K562 (cell line): ENCODE data around the gene USP48. TPM values are rescaled to one million over a fixed set of nuclear protein-coding genes. Genes with fewer than 3 reads are reported as not detected.

Source experiments
- ATAC-seq: fragments of 200-7000 bp; cut with Tn5 transposase; 3 replicates; pipeline ENCODE4 v1.9.1; 2020; ENCODE audit warnings: moderate library complexity
- BruUV-seq: library from RNA; stranded (reverse); fragments of 400-500 nt; replicated peaks from 2 replicates; lab custom pipeline; 2021; lab: Mats Ljungman, UMichigan
- CTCF ChIA-PET: fragments of 300-600 bp; formaldehyde crosslinking; extraction: SDS; loops from one replicate; lab custom pipeline; 2021; ENCODE audit warnings: low intra/inter-chr PET ratio; lab: Yijun Ruan, JAX
- POLR2A ChIA-PET: fragments of 300-600, 350-650 bp; sonication (Branson Sonifier 250); formaldehyde crosslinking; extraction: SDS; loops from one replicate; lab custom pipeline; 2021; ENCODE audit warnings: antibody characterized with exemption, inconsistent platforms; lab: Yijun Ruan, JAX
- DNase-seq, 4 experiments: peaks; one replicate each; pipeline versions ENCODE4 v3.0.0 to v3.0.0-alpha.2; 2011 to 2018; ENCODE audit warnings: low spot score in 3 of 4, mixed read lengths in 3 of 4; ENCODE audit errors: extremely low read depth in 1 of 4
- FAIRE-seq: peaks from 2 replicates; lab custom pipeline; 2011; peaks lifted over from hg19 to GRCh38; lab: Jason Lieb, UNC
- H2AFZ ChIP-seq: 2 replicates; pipeline ENCODE4 v1.6.0; 2011; ENCODE audit warnings: low read depth, low read length, control low read depth, inconsistent platforms
- H3K27ac ChIP-seq: fragments of 200-600 bp; 3 replicates; pipeline ENCODE4 v1.8.0; 2011; ENCODE audit warnings: low read depth, mild to moderate bottlenecking, control low read depth, inconsistent platforms, low read length, moderate library complexity, mixed read lengths; ENCODE audit errors: extremely low read depth
- H3K27me3 ChIP-seq, 2 experiments: fragments of 300-600 bp in 1 of 2; 2 replicates in 1 of 2; 3 replicates in 1 of 2; pipeline versions ENCODE4 v1.6.0 to v1.8.0; 2011; ENCODE audit warnings: inconsistent platforms in 2 of 2, low read length in 2 of 2, mild to moderate bottlenecking in 1 of 2, mixed read lengths in 1 of 2, moderate library complexity in 1 of 2; ENCODE audit not compliant: control insufficient read depth in 2 of 2, insufficient read depth in 2 of 2
- H3K36me3 ChIP-seq: fragments of 300-600 bp; 3 replicates; pipeline ENCODE4 v1.8.0; 2011; ENCODE audit warnings: mild to moderate bottlenecking, low read length, inconsistent platforms; ENCODE audit not compliant: control insufficient read depth, insufficient read depth
- H3K4me1 ChIP-seq, 2 experiments: fragments of 200-600 bp in 1 of 2; replicated peaks in 1 of 2; 2 replicates in 1 of 2; 3 replicates in 1 of 2; pipeline versions ENCODE4 v1.5.1 to v1.8.0; 2011; ENCODE audit warnings: inconsistent platforms in 2 of 2, low read length in 2 of 2, mild to moderate bottlenecking in 1 of 2, mixed read lengths in 1 of 2, moderate library complexity in 1 of 2; ENCODE audit not compliant: control insufficient read depth in 2 of 2, insufficient read depth in 2 of 2
- H3K4me2 ChIP-seq: 2 replicates; pipeline ENCODE4 v1.6.1; 2011; ENCODE audit warnings: low read length, control low read depth, inconsistent platforms, mixed read lengths; ENCODE audit not compliant: insufficient read depth
- H3K4me3 ChIP-seq: fragments of 200-600 bp; sonication (generic), shearing (Covaris generic); 2 replicates; pipeline ENCODE4 v1.5.1; 2016; ENCODE audit warnings: control low read depth, inconsistent platforms
- H3K79me2 ChIP-seq: fragments of 200-600 bp; 3 replicates; pipeline ENCODE4 v1.8.0; 2011; ENCODE audit warnings: low read length, inconsistent platforms; ENCODE audit not compliant: control insufficient read depth, insufficient read depth
- H3K9ac ChIP-seq, 2 experiments: 2 replicates each; pipeline versions ENCODE4 v1.6.0 to v1.6.1; 2011; ENCODE audit warnings: low read depth in 2 of 2, low read length in 2 of 2, control low read depth in 1 of 2, inconsistent platforms in 1 of 2, mild to moderate bottlenecking in 1 of 2, mixed read lengths in 1 of 2; ENCODE audit not compliant: insufficient read depth in 1 of 2
- H3K9me1 ChIP-seq: one replicate; pipeline ENCODE4 v1.6.0; 2011; ENCODE audit warnings: inconsistent platforms, mild to moderate bottlenecking, low read length, moderate library complexity; ENCODE audit not compliant: control insufficient read depth, insufficient read depth
- H3K9me3 ChIP-seq: replicated peaks from 2 replicates; pipeline ENCODE4 v1.5.1; 2011; ENCODE audit warnings: low read depth, low read length, inconsistent platforms; ENCODE audit not compliant: control insufficient read depth, insufficient read depth
- H4K20me1 ChIP-seq: replicated peaks from 2 replicates; pipeline ENCODE4 v1.6.1; 2011; ENCODE audit warnings: low read length, inconsistent platforms, mixed read lengths; ENCODE audit not compliant: control insufficient read depth, insufficient read depth
- BDP1 ChIP-seq: IDR thresholded peaks from 3 replicates; pipeline ENCODE4 v1.6.1; 2011; ENCODE audit not compliant: insufficient read length, insufficient read depth
- C11orf30 ChIP-seq: fragments of 450-650 bp; IDR thresholded peaks from 2 replicates; pipeline ENCODE4 v1.6.1; 2016; ENCODE audit warnings: low read depth, mild to moderate bottlenecking
- CBFA2T3 ChIP-seq: fragments of 450-650 bp; IDR thresholded peaks from 2 replicates; pipeline ENCODE4 v1.6.1; 2017
- CSDE1 ChIP-seq, 2 experiments: fragments of 450-650 bp; IDR thresholded peaks; 2 replicates each; pipeline ENCODE4 v1.6.1; 2016; ENCODE audit warnings: mild to moderate bottlenecking in 1 of 2
- EZH2 ChIP-seq: IDR thresholded peaks from 2 replicates; pipeline ENCODE4 v1.6.1; 2012; ENCODE audit warnings: low read depth, mild to moderate bottlenecking, inconsistent platforms, low read length, borderline replicate concordance
- FOSL1 ChIP-seq: fragments of 200-800 bp; sonication (Bioruptor generic); conservative IDR thresholded peaks from 2 replicates; pipeline ENCODE4 v1.6.1; 2016; ENCODE audit warnings: missing genetic modification characterization, missing compliant biosample characterization
- FOXK2 ChIP-seq, 2 experiments: fragments of 450-650 bp; IDR thresholded peaks in 1 of 2; conservative IDR thresholded peaks in 1 of 2; 2 replicates each; pipeline ENCODE4 v1.6.1; 2016; ENCODE audit warnings: low read depth in 2 of 2, mild to moderate bottlenecking in 1 of 2
- HIVEP1 ChIP-seq: fragments of 250-450 bp; sonication (Bioruptor Pico); IDR thresholded peaks from 2 replicates; pipeline ENCODE4 v1.4.0; 2020; ENCODE audit warnings: mild to moderate bottlenecking
- JUND ChIP-seq, 2 experiments: IDR thresholded peaks; 2 replicates in 1 of 2; 3 replicates in 1 of 2; pipeline ENCODE4 v1.6.1; 2011; ENCODE audit warnings: borderline replicate concordance in 2 of 2, low read depth in 2 of 2, low read length in 2 of 2, improper control_type of control experiment in 1 of 2, missing biosample characterization in 1 of 2, missing genetic modification characterization in 1 of 2, missing genetic modification reagents in 1 of 2
- NRF1 ChIP-seq, 2 experiments: fragments of 450-650 bp; IDR thresholded peaks in 1 of 2; conservative IDR thresholded peaks in 1 of 2; 2 replicates each; pipeline ENCODE4 v1.6.1; 2014; ENCODE audit warnings: mild to moderate bottlenecking in 2 of 2
- SMARCA4 ChIP-seq: fragments of 450-650 bp; IDR thresholded peaks from 2 replicates; pipeline ENCODE4 v1.6.1; 2016
- ZNF165 ChIP-seq: fragments of 250-450 bp; sonication (Bioruptor Pico); IDR thresholded peaks from 2 replicates; pipeline ENCODE4 v1.4.0; 2020; ENCODE audit warnings: borderline replicate concordance
- ZNF175 ChIP-seq: fragments of 200-800 bp; sonication (Bioruptor generic); IDR thresholded peaks from 2 replicates; pipeline ENCODE4 v1.6.1; 2016; ENCODE audit warnings: low read depth, mild to moderate bottlenecking, missing genetic modification characterization, missing compliant biosample characterization
- ZNF57 ChIP-seq: fragments of 450-650 bp; formaldehyde crosslinking; IDR thresholded peaks from 2 replicates; pipeline ENCODE4 v1.4.0; 2020; ENCODE audit warnings: mild to moderate bottlenecking, moderate library complexity
- WGBS: fragments of 100-300 bp; shearing (Covaris generic); methylation state at CpG from one replicate; pipeline ENCODE4 v1.1.6; 2016; ENCODE audit warnings: low coverage, mixed read lengths; ENCODE audit not compliant: insufficient coverage; ENCODE audit errors: missing lambda C conversion rate; 5-methylcytosine and 5-hydroxymethylcytosine counted together
- in situ Hi-C: fragments of 300-500 bp; cut with MboI; formaldehyde crosslinking; loops from 4 replicates; pipeline ENCODE4 v1.15.0; 2018; ENCODE audit warnings: inconsistent platforms, mixed read lengths
- intact Hi-C: fragments of 100-400 bp; cut with micrococcal nuclease; formaldehyde crosslinking; loops from 2 replicates; pipeline ENCODE4 v1.14.2; 2022
- polyA plus RNA-seq, 8 experiments: library from polyadenylated mRNA; depleted of rRNA in 4 of 8; stranded (reverse) in 5 of 8; unstranded in 3 of 8; fragments of >200 nt; fragmentation: Nextera tagmentation in 2 of 8; fragmentation: Illumina TruSeq in 1 of 8; extraction: Ambion mirVana in 2 of 8; extraction: Trizol in 1 of 8; gene quantifications; 2 replicates each; pipeline versions ENCODE4 v1.2.1 to v1.2.3, GENCODE V29; 2011 to 2014; ENCODE audit warnings: inconsistent platforms in 1 of 8, missing spikeins in 1 of 8
- total RNA-seq, 7 experiments: library from RNA; depleted of rRNA in 6 of 7; stranded (reverse); fragments of >200 nt in 6 of 7; fragmentation: Illumina TruSeq in 2 of 7; extraction: Trizol in 2 of 7; gene quantifications; 2 replicates each; pipeline versions ENCODE4 v1.2.1 to v1.2.3, GENCODE V29; 2011 to 2021; ENCODE audit warnings: low replicate concordance in 1 of 7
- TF ChIP-seq, protein P1 (sequence below): fragments of 450-650 bp; IDR thresholded peaks from 2 replicates; pipeline ENCODE4 v1.6.1; 2014; ENCODE audit warnings: low read depth, mild to moderate bottlenecking, moderate library complexity, borderline replicate concordance
- TF ChIP-seq, protein P2 (sequence below): sonication (generic); formaldehyde crosslinking; IDR thresholded peaks from 2 replicates; pipeline ENCODE4 v1.5.0; 2020; ENCODE audit warnings: missing genetic modification reagents
- TF ChIP-seq, protein P3 (sequence below): fragments of 450-650 bp; formaldehyde crosslinking; IDR thresholded peaks from 2 replicates; pipeline ENCODE4 v1.4.0; 2020; ENCODE audit warnings: mild to moderate bottlenecking, moderate library complexity
- TF ChIP-seq, protein P4 (sequence below), 3 experiments: fragments of 200-800 bp in 1 of 3; sonication (Bioruptor generic) in 1 of 3; sonication (generic) in 1 of 3; formaldehyde crosslinking in 1 of 3; IDR thresholded peaks; 2 replicates each; pipeline versions ENCODE4 v1.6.1 to v1.8.0; 2016 to 2022; ENCODE audit warnings: mild to moderate bottlenecking in 2 of 3, missing compliant biosample characterization in 2 of 3, missing genetic modification characterization in 2 of 3, missing genetic modification reagents in 1 of 3

Gene USP48
- total and polyA plus RNA-seq, 9 of the 15 experiments (the other 6 are each of a cell fraction or from before 2014, with no cell fraction given): 23.3 to 123 (median 106) TPM

DNA sequence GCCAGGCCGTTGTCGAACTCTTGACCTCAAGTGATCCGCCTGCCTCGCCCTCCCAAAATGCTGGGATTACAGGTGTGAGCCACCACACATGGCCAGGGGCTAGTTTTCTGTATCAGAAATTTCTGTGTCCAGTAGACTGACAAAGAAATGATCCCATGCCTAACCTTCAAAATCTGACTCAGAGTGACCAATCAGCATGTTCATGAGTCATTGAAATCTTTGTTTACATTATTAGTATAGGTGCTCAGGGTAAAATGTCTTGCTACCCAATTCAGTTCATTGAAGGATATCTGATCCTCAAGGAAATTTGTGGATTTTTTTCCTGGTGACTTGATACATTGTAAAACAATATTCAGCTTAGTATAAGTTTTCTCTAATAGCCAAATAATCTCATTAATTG lies 18.2 kb upstream of the USP48 start:
- no TSS peak for BruUV-seq
- no peaks in the 10 kb centered on the region for H3K9me1 ChIP-seq
- H3K4me2 ChIP-seq: no peak overlapping the region
- no peak overlapping the region for H3K27ac ChIP-seq
- no peak for FAIRE-seq
- H3K36me3 ChIP-seq: no peaks in the 10 kb centered on the region
- POLR2A ChIA-PET: interaction anchor here (4.1 kb wide), 1 partner anchor 10 kb away, joined by 18 read pairs; no protein-coding TSS in a partner anchor
- ATAC-seq: no peak
- H3K9ac ChIP-seq: no peak overlapping the region
- in situ Hi-C loops (no loop called here), intact Hi-C loops (no loop called here)
- H3K4me3 ChIP-seq: no peak overlapping the region
- H2AFZ ChIP-seq: no peak overlapping the region
- no peaks in the 10 kb centered on the region for H3K79me2 ChIP-seq
- 87% methylated on average over 4 of the region's 4 CpGs for WGBS
- no peaks in the 10 kb centered on the region for H4K20me1 ChIP-seq
- DNase-seq: peak in 2 of 4 experiments; percentile 16 to 20
- peaks cover 0 to 3% of the 10 kb centered on the region in 2 experiments; a peak in 2 of 5 replicates for H3K4me1 ChIP-seq
- CTCF ChIA-PET: interaction anchor here (0.5 kb wide), 1 partner anchor 10 kb away, joined by 4 read pairs; no protein-coding TSS in a partner anchor
- H3K9me3 ChIP-seq: no peaks in the 10 kb centered on the region
- H3K27me3 ChIP-seq: no peaks in the 10 kb centered on the region
- TF ChIP-seq BDP1: no peak
- no peak for TF ChIP-seq ZNF165
- TF ChIP-seq ZNF175 (CRISPR knock-in tag): no peak
- TF ChIP-seq JUND (IDR thresholded peaks at IDR 0.05; ENCODE audit: borderline replicate concordance, low read depth, low read length): peak; percentile 73
- TF ChIP-seq JUND (tag; IDR thresholded peaks at IDR 0.05; ENCODE audit: borderline replicate concordance, low read depth, low read length): no peak; the same call in 2 of the 3 replicates
- no peak for TF ChIP-seq EZH2
- TF ChIP-seq, protein P1, sequence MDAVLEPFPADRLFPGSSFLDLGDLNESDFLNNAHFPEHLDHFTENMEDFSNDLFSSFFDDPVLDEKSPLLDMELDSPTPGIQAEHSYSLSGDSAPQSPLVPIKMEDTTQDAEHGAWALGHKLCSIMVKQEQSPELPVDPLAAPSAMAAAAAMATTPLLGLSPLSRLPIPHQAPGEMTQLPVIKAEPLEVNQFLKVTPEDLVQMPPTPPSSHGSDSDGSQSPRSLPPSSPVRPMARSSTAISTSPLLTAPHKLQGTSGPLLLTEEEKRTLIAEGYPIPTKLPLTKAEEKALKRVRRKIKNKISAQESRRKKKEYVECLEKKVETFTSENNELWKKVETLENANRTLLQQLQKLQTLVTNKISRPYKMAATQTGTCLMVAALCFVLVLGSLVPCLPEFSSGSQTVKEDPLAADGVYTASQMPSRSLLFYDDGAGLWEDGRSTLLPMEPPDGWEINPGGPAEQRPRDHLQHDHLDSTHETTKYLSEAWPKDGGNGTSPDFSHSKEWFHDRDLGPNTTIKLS: no peak
- 0 out of 2 replicates have a peak, but pooled peaks have one; percentile 17 for TF ChIP-seq SMARCA4
- TF ChIP-seq NRF1 (conservative IDR thresholded peaks at IDR 0.05 in 1 of 2, IDR thresholded peaks at IDR 0.05 in 1 of 2): 0 out of 4 replicates have a peak, but pooled peaks of 1 of the 2 experiments have one; percentile 10
- no peak for TF ChIP-seq CSDE1 (IDR thresholded peaks at IDR 0.05)
- no peak for TF ChIP-seq CBFA2T3
- TF ChIP-seq, protein P2, sequence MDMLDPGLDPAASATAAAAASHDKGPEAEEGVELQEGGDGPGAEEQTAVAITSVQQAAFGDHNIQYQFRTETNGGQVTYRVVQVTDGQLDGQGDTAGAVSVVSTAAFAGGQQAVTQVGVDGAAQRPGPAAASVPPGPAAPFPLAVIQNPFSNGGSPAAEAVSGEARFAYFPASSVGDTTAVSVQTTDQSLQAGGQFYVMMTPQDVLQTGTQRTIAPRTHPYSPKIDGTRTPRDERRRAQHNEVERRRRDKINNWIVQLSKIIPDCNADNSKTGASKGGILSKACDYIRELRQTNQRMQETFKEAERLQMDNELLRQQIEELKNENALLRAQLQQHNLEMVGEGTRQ: no peak
- TF ChIP-seq, protein P3, sequence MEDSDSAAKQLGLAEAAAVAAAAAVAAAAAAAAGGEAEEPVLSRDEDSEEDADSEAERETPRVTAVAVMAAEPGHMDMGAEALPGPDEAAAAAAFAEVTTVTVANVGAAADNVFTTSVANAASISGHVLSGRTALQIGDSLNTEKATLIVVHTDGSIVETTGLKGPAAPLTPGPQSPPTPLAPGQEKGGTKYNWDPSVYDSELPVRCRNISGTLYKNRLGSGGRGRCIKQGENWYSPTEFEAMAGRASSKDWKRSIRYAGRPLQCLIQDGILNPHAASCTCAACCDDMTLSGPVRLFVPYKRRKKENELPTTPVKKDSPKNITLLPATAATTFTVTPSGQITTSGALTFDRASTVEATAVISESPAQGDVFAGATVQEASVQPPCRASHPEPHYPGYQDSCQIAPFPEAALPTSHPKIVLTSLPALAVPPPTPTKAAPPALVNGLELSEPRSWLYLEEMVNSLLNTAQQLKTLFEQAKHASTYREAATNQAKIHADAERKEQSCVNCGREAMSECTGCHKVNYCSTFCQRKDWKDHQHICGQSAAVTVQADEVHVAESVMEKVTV (CRISPR knock-in tag): no peak
- peak; percentile 27; the same call in 1 of the 2 replicates for TF ChIP-seq C11orf30
- no peak for TF ChIP-seq ZNF57 (CRISPR knock-in tag)
- peak; percentile 87 for TF ChIP-seq FOSL1 (tag)
- TF ChIP-seq HIVEP1 (CRISPR knock-in tag): no peak
- peak; percentile 58 to 74; a peak in 2 of 4 replicates for TF ChIP-seq FOXK2 (conservative IDR thresholded peaks at IDR 0.05 in 1 of 2, IDR thresholded peaks at IDR 0.05 in 1 of 2; ENCODE audit: low read depth in 2 of 2)
- TF ChIP-seq, protein P4, sequence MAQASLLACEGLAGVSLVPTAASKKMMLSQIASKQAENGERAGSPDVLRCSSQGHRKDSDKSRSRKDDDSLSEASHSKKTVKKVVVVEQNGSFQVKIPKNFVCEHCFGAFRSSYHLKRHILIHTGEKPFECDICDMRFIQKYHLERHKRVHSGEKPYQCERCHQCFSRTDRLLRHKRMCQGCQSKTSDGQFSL (CRISPR knock-in tag; IDR thresholded peaks at IDR 0.05): no peak
- TF ChIP-seq, protein P4 (tag; IDR thresholded peaks at IDR 0.05): no peak
